HG02571 (cell line): ENCODE measurements around the gene HOXD13.

Experiments
- ATAC-seq: cut with Tn5 transposase; IDR thresholded peaks from one replicate; pipeline ENCODE4 v1.9.1; 2021; ENCODE audit warnings: mild to moderate bottlenecking, moderate library complexity; ENCODE audit not compliant: unreplicated experiment

The HOXD13 gene

DNA sequence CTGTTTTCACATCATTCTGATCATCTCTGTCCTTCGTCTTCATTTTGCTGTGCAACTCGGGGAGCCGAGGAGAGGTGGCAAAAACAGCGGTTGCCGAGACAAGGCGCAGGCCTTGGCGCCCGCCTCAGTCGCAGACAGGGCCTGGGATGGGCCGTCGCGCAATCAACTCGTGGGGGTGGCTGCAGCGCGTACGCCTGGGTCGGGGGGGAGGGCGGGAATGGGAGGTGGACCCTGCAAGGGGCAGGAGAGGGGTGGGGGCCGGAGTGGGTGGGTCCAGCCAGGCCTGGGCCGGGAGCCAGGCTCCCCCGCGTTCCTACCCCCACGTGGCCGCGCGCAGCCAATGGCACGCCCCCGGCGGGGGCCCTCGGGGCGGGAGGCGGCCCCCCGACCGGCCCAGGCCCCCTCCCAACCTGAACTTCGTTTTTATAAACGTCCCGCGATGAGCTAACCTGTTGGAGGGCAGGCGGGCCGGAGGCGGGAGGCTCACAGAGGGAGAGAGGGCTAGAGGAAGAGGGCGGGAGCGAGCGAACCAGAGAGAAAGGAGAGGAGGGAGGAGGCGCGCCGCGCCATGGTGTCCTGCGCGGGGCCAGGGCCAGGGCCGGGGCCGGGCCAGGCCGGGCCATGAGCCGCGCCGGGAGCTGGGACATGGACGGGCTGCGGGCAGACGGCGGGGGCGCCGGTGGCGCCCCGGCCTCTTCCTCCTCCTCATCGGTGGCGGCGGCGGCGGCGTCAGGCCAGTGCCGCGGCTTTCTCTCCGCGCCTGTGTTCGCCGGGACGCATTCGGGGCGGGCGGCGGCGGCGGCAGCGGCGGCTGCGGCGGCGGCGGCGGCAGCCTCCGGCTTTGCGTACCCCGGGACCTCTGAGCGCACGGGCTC lies at the start of gene HOXD13:
Gene HOXD13 (plus strand): TSS at position 452 of the 875 bp plus-strand sequence. CDS start 170 bp downstream, at position 622.
- no peak for ATAC-seq

DNA sequence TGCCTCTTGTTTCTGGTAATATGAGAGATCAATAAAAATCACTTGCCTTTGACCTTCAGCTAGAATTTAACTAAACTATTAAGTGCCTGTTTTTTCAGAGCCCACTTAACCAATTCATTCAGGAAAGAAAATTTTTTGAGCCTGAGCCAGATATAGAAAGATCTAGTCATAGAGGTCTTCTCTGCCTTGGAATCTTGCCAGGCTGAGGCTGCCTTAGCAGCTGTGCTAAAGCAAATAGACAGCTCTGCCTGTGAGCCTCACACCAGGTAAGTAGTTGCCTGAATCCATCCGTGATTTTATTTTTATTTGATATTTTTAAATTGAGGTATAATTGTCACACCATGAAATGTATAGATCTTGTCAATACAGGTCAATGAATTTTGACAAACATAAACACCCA lies 36.1 kb upstream of the HOXD13 start:
- no peak for ATAC-seq

DNA sequence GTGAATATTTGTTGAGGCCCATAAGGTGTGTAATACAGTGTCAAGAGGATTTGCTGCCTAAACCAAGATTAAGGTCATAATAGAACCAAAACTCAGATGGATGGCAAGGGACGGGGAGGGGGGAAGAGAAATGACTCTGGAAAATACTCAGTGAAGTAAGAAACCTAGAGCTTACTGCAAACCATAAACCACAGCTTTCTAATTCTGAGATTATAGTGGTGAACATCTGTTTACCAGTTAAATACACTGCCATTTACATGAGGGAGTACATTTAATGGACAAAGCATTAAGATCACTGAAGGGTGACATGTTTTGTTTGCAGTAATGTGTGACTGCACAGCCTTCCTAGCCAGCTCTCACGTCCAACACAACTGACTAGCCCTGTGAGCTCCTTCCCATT lies 28.6 kb upstream of the HOXD13 start:
- no peak for ATAC-seq

DNA sequence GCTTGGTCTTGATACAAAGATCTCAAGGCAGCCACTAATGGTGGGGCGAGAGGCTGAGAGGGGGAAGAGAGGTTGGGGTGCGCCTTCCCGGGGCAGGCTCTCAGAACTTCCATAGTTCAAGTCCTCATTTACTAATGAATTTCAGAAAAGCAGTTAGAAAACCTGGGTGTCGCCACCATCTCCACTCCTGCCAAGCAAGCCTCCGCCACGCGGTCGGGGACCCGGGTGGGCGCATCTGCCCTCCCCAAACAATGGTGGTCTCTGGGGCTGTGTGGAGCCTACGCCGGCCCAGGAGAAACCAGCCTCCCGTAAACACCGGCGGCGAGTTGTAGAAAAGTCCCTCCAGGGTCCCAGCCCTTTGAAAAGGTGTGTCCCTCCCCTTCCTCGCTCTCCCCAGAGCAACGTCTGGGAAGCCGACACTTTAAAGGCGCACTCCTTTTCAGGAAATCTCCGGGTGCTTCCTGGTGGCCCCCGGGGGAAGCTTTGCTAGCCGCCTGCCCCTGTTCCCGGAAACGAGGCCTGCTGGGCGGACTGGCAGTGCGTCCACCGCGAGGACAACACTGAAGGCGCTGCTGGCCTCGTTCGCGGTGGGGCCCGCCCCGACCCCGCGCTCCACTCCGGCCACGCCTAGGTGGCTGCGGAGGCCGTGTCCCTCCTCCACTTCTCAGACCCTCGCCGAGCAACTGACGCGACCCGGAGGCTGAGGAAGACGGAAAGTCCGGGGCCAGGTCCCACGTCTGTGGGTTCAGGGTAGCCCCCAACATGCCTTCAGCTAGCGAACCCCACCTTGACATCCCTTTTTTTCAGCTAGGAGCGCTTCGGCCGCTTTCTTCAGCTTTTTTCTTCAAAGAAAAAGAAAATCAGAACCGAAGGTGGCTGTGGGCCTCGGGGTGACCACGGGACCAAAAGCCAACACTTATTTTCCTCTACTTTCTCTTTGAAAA lies 25.6 kb upstream of the HOXD13 start:
- no peak for ATAC-seq

- no peak for ATAC-seq
Observed at GRCh38 chr2:176067589-176068418, 24.7 kb upstream of the HOXD13 start.

- ATAC-seq, result no peak
Observed at GRCh38 chr2:176068419-176068832, 24.1 kb upstream of the HOXD13 start.

- no peak for ATAC-seq
Observed at GRCh38 chr2:176071330-176072291, 20.9 kb upstream of the HOXD13 start.

- no peak for ATAC-seq
Observed at GRCh38 chr2:176072292-176072669, 20.2 kb upstream of the HOXD13 start.

DNA sequence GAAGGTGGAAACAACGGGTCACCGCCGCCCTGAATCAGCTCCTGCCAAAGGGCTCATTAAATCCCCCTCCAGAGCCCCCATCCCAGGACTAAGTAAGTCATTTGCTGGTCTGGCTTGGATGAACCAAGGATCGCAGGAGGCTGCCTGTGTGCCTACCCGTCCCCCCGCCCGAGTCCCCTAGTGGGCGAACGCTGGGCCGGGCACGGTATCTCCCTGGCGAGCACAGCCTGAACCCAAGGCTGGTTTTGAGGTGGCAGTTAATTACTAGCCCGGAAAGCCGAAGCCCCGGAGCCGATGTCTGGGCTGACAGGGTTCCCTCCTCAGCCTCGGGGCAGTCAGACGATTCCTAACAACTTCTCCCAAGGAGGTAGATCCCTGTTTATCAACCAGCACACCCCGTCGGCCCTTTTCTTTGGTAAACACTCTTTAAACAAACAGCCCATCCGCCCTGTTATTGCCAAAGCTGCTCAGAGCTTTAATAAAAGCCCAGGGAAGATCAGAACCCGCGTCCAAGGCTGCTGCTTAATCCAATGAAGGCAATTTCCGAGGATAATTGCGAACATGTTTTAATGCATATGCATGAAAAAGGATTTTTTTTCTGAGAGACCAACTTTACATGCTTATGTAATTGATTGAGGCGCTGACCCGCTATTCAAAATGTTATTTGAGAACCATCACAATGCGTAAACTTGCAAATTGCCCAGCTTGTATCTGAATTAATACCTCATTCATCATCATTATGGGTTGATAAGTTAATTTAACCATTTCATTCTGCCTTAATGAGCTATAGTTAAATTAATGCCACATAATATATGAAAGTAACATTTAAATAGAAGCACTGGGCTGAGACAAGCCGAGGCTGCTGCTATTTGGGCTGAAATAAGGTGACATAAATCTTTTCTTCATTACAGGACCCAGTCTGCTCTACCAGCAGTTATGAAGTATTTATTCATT lies 19.3 kb upstream of the HOXD13 start:
- ATAC-seq, result no peak

DNA sequence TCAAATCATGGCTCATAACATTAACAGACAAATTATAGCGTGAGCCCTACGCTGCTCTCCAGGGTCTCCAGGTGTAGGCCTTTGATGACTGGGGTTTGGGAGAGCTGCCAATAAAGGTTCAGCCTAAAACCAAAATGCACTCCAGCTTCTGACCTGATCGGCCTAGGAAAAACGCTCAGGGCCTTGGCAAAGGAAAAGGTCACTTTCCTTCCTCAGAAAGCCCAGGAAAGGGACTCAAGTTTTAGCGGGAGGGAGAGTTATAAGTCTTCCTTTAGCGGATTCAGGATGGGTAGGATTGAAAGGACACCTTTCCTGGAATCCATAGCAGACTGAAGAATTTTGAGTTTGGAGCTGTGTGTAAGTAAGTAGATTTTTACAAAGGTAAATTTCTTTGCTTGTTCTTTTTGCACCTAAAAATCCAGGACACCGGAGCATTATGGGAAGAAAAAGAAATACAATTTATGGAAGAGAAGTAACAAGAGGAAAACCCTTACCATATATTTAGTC lies 17.5 kb upstream of the HOXD13 start:
- ATAC-seq, result no peak

DNA sequence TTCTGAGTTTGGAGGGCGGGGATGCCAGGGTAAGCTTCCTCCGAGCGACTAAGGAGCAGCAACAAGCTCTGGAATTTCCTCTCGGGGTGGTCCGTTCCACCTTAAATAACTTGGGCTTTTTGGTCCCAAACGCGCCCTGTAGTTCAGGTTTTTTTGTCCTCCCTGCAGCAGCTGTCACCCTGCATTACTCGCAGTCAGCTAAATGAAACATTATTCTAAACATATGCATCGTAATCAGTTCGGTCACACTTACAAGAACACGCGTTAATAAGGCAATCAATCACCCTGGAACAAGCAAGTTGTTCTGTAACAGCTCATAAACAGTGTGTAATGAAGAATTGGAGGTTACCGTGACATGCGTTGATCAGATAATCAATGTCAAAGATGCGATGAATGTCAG lies 17.0 kb upstream of the HOXD13 start:
- no peak for ATAC-seq

GRCh38 chr2:176076063-176076462 lies 16.5 kb upstream of the HOXD13 start:
- no peak for ATAC-seq

- no peak for ATAC-seq
Observed at GRCh38 chr2:176076796-176077195, 15.7 kb upstream of the HOXD13 start.

DNA sequence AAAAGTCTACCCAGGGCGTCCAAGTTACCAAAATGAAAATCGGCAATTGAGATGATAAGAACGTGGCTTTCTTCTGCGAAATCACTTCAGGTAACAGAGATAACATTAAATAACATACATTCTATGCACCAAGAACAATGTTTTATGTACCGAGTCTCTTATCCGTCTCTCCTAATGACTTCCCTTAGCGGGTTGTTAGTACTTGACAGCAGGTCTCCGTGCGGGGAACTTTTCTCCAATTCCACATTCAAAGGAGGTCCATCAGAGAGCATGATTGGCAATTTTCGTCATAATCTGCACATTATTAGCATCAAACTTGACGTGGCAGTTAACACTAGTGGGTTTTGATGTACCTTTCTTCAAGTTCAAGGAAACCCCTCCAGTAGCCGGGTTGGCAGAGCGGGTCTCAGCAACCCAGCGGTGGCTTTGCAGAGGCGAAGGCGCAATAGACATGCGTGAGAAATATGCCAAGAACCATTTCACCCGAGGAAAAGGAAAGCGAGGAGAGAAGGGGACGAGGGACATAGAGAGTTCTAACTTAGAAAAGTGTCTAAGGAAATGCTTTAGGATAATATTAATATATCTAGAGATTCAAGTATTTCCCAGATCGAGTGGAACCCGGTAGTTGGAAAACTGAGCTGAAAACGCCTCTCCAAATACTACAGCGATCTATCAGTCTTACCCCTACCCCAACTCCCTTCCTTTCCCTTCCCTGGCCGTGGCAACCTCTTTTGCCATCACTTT lies 13.8 kb upstream of the HOXD13 start:
- ATAC-seq, result no peak

DNA sequence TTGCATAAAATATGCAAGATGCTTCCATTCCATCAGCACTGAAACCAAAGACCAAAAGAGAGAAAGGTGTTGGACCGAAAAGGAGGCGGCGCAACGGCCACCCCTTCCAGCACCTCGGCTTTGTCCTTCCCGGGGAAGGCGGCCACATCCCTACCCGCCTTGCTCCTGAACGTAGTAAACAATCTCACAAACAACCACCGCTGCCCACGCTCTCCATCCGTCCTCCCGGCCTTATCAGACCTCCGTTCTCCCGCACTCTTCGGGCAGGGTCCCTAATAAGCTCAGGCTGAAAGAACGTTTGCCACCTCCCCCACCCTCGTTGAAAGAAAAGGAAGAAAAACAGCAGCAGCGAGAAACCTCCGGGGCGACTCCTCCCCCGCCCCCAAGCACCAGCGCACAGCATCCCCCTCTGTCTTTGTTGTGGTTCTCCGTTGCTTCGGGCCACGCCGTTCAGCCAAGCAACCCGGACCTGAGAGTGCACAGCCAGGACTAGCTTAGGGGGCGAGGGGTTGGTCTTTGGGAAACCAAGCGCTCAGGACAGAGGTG lies 13.2 kb upstream of the HOXD13 start:
- ATAC-seq, result no peak

DNA sequence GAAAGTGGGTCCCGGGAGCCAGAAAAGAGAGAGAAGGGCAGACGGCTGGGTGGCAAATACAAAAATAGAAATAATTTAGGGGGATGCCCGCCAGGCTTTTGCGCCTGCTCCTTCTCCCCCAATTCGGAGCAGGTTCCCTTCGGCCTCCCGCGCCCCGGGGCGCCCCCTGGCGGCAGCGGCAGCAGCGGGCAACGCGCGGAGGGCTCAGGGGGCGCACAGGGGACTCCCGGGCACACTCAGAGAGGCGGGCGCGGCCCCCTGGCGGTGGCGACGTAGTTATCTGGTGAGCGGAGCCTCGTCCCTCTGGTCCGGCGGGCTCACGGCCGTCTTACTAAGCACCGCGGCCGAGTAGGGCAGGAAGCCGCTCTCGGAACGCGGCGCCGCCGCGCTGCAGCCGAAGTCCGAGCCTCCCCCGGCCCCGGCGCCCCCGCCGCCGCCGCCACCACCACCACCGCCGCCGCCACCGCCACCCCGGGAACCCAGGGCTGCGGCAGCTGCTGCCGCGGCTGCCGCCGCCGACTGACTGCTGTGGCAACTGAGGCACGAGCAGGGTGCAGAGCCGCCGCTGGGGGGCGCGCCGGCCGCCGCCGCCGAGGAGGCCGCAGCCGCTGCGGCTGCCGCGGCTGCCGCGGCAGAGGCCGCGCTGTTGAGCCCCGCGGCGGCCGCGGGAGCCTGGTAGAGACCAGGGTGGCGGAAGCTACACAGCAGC lies 12.5 kb upstream of the HOXD13 start:
- ATAC-seq, result no peak
